Osteoblast (primary cell): ENCODE measurements around the gene CEP131. TPM values are rescaled to one million over a fixed set of nuclear protein-coding genes. Genes with fewer than 3 reads are reported as not detected.

Experiments used
- DNase-seq: peaks from one replicate; pipeline ENCODE4 v3.0.0; 2011; ENCODE audit warnings: low spot score, mixed read lengths; ENCODE audit not compliant: insufficient read length; ENCODE audit errors: missing footprints
- H2AFZ ChIP-seq: 2 replicates; pipeline ENCODE4 v1.6.0; 2011; ENCODE audit warnings: mild to moderate bottlenecking, low read length
- H3K27ac ChIP-seq: 2 replicates; pipeline ENCODE4 v1.5.1; 2011; ENCODE audit warnings: mild to moderate bottlenecking, low read depth, low read length, moderate library complexity
- H3K27me3 ChIP-seq: 2 replicates; pipeline ENCODE4 v1.6.0; 2012; ENCODE audit warnings: mild to moderate bottlenecking, control low read depth, inconsistent platforms, low read length, moderate library complexity; ENCODE audit not compliant: insufficient read depth
- H3K36me3 ChIP-seq: 2 replicates; pipeline ENCODE4 v1.5.1; 2011; ENCODE audit warnings: mild to moderate bottlenecking, low read length, control low read depth, moderate library complexity; ENCODE audit not compliant: insufficient read depth
- H3K4me1 ChIP-seq: 2 replicates; pipeline ENCODE4 v1.5.1; 2011; ENCODE audit warnings: mild to moderate bottlenecking, low read length, control low read depth, moderate library complexity; ENCODE audit not compliant: insufficient read depth
- H3K4me2 ChIP-seq: 2 replicates; pipeline ENCODE4 v1.6.0; 2011; ENCODE audit warnings: mild to moderate bottlenecking, low read length; ENCODE audit not compliant: insufficient read depth
- H3K4me3 ChIP-seq: fragments of 200-600 bp; sonication (generic); 3 replicates; pipeline ENCODE4 v1.5.1; 2012; ENCODE audit warnings: mild to moderate bottlenecking, low read length, inconsistent platforms; ENCODE audit not compliant: insufficient read depth
- H3K79me2 ChIP-seq: 2 replicates; pipeline ENCODE4 v1.6.0; 2012; ENCODE audit warnings: mild to moderate bottlenecking, low read length, control low read depth, inconsistent platforms; ENCODE audit not compliant: insufficient read depth
- H3K9me3 ChIP-seq: 2 replicates; pipeline ENCODE4 v1.5.1; 2011; ENCODE audit warnings: low read depth, low read length, control low read depth
- H4K20me1 ChIP-seq: 2 replicates; pipeline ENCODE4 v1.6.0; 2012; ENCODE audit warnings: mild to moderate bottlenecking, low read length, control low read depth; ENCODE audit not compliant: insufficient read depth
- total RNA-seq: library from RNA; depleted of rRNA; stranded (reverse); fragments of >200 nt; gene quantifications from 2 replicates; pipeline ENCODE4 v1.2.3, GENCODE V29; 2012
- TF ChIP-seq, protein P1 (sequence below): IDR thresholded peaks from 2 replicates; pipeline ENCODE4 v1.5.1; 2011; ENCODE audit warnings: mild to moderate bottlenecking, low read depth, low read length, moderate library complexity; ENCODE audit errors: extremely low read depth

CEP131 gene
- total RNA-seq, 1 donor: 8.7 TPM

DNA sequence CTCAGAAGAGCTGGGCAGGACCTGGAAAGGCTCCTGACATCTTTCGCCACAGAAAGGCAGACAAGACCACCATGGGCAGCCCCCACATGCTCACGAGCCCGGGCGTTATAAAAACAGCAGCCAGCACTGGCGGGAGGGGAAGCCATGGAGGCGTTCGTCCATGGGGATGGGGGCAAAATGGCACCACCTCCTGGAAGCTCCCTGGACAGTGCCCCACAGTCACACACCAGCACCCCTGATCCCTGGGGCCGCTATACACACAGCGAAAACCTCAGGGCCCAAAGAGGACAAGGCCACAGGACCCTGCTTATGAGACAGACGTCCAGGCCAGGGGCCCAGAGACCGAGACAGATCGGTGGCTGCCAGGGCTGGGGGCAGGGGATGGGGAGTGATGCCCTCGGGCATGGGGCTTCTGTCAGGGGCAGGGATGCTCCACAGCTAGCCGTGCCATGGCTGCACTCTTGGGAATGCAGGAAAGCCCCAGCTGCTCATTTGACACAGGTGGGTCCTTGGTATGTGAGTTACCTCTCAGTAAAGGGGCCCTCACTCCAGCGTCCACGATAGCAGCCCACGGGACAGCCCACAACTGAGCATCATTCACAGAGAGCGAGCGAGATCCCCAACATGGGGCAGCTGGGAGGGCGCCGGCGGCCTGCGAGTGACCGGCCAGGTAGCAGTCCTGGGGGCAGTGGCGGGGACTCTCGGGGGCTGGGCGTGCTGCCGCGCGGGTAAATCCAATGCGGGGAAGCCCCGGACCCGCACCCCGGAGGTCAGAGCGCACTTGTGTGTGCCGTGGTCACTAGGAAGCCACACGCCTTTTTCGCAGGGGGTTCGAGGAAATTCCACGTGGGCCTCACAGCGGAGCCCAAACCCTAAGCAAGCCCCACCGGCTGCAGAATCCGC lies 63.8 kb downstream of the CEP131 start:
- H3K4me2 ChIP-seq: no peak overlapping the region
- no peak for DNase-seq
- H3K36me3 ChIP-seq: no peaks in the 10 kb centered on the region
- H3K9me3 ChIP-seq: no peaks in the 10 kb centered on the region
- H3K4me1 ChIP-seq: no peaks in the 10 kb centered on the region
- H3K79me2 ChIP-seq: no peaks in the 10 kb centered on the region
- H3K4me3 ChIP-seq: no peak overlapping the region
- no peak overlapping the region for H3K27ac ChIP-seq
- H4K20me1 ChIP-seq: no peaks in the 10 kb centered on the region
- peaks cover under 1% of the 10 kb centered on the region for H3K27me3 ChIP-seq
- no peak overlapping the region for H2AFZ ChIP-seq
- TF ChIP-seq, protein P1, sequence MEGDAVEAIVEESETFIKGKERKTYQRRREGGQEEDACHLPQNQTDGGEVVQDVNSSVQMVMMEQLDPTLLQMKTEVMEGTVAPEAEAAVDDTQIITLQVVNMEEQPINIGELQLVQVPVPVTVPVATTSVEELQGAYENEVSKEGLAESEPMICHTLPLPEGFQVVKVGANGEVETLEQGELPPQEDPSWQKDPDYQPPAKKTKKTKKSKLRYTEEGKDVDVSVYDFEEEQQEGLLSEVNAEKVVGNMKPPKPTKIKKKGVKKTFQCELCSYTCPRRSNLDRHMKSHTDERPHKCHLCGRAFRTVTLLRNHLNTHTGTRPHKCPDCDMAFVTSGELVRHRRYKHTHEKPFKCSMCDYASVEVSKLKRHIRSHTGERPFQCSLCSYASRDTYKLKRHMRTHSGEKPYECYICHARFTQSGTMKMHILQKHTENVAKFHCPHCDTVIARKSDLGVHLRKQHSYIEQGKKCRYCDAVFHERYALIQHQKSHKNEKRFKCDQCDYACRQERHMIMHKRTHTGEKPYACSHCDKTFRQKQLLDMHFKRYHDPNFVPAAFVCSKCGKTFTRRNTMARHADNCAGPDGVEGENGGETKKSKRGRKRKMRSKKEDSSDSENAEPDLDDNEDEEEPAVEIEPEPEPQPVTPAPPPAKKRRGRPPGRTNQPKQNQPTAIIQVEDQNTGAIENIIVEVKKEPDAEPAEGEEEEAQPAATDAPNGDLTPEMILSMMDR: no peak

GRCh38 chr17:81157848-81158687 lies 64.7 kb downstream of the CEP131 start:
- H3K36me3 ChIP-seq: no peaks in the 10 kb centered on the region
- no peaks in the 10 kb centered on the region for H3K4me1 ChIP-seq
- TF ChIP-seq, protein P1: no peak
- H3K27ac ChIP-seq: no peak overlapping the region
- DNase-seq: no peak
- no peaks in the 10 kb centered on the region for H3K9me3 ChIP-seq
- no peak overlapping the region for H3K4me2 ChIP-seq
- H4K20me1 ChIP-seq: no peaks in the 10 kb centered on the region
- H3K79me2 ChIP-seq: no peaks in the 10 kb centered on the region
- no peaks in the 10 kb centered on the region for H3K27me3 ChIP-seq
- no peak overlapping the region for H2AFZ ChIP-seq
- no peak overlapping the region for H3K4me3 ChIP-seq

- no peaks in the 10 kb centered on the region for H3K4me1 ChIP-seq
- H3K36me3 ChIP-seq: no peaks in the 10 kb centered on the region
- H3K27ac ChIP-seq: no peak overlapping the region
- H3K27me3 ChIP-seq: no peaks in the 10 kb centered on the region
- H3K4me2 ChIP-seq: no peak overlapping the region
- no peaks in the 10 kb centered on the region for H4K20me1 ChIP-seq
- no peak for DNase-seq
- no peaks in the 10 kb centered on the region for H3K79me2 ChIP-seq
- no peak overlapping the region for H2AFZ ChIP-seq
- TF ChIP-seq, protein P1: no peak
- no peak overlapping the region for H3K4me3 ChIP-seq
- H3K9me3 ChIP-seq: no peaks in the 10 kb centered on the region
These were observed 65.6 kb downstream of the CEP131 start for GRCh38 chr17:81156866-81157805.
